Stimulated activated CD8-positive, alpha-beta memory T cell treated with anti-CD3 and anti-CD28 coated beads, Interleukin-15, amount 100 ng/mL, for 1 hour (primary cell): Measurements from ENCODE around the gene MDFI.

Source experiments
- DNase-seq: peaks from one replicate; pipeline ENCODE4 v3.0.0-alpha.2; 2020; ENCODE audit warnings: low read depth

The MDFI gene

DNA sequence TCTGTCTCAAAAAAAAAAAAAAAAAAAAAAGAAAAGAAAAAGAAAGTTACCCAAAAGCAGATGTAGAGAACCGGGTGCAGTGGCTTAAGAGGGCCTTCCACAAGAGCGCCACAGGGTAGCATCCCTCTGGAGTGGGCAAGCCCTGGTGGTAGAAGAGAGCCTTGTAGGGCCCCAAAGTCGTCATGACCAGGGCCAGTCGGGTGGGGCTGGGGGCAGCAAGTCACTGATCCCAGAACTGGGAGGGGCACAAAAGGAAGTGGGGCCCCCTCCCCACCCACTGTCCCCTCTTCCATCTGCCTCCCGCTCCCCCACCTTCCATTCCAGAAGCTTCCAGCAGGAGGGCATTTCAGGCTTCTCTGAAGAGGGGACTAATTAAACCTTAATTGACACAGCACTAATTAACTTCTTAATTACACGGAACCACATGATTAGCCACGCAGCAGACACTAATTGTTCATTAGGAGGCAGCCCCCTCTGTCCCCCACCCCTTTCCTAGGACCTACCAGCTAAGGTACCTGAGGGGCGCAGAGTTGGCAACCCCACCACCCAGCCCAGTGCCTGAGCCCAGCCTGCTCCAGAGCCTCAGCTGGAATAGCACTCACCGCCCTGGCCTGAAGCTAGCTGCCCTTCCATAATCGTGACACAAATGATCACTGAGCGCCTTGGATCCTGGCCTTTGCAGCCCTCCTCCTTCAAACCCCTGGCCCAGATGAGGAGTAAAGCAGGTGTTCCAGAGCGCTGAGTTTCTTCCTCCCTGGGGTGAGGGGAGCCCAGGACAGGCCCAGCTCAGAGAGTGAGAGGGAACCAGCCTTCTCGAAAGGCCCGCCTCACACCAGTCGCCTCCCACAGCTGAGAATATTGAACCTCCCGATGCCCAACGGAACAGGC lies 34.8 kb downstream of the MDFI start:
- no peak for DNase-seq

- no peak for DNase-seq
Observed at GRCh38 chr6:41673704-41674000, 35.4 kb downstream of the MDFI start.

- no peak for DNase-seq
Observed at GRCh38 chr6:41674231-41675000, 36.1 kb downstream of the MDFI start.

- DNase-seq, result no peak
Observed at GRCh38 chr6:41675176-41675775, 37.0 kb downstream of the MDFI start.

- DNase-seq, result no peak
Observed at GRCh38 chr6:41675992-41676391, 37.7 kb downstream of the MDFI start.

GRCh38 chr6:41676431-41676830 lies 38.2 kb downstream of the MDFI start:
- no peak for DNase-seq

GRCh38 chr6:41677124-41677921 lies 39.1 kb downstream of the MDFI start:
- DNase-seq, result no peak

GRCh38 chr6:41678511-41679084 lies 40.3 kb downstream of the MDFI start:
- no peak for DNase-seq

DNA sequence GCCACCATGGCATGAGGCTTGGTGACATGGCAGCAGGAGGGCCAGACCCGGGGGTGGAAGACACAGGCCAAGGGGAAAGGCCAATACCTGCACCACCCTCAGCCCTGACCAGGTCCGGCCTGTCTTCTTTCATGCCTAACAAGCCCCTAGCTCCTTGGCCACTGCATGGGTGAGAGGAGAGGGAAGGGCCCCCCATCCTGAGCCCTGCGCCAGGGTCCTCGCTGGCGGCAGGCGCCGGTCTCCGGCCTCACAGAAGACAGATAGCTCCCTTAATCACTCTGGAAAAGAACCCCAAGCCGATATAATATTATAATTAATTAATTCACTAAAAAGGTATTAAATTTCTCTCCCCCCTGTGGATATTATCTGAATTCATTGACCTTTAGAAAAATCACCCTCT lies 41.4 kb downstream of the MDFI start:
- DNase-seq, result no peak

DNA sequence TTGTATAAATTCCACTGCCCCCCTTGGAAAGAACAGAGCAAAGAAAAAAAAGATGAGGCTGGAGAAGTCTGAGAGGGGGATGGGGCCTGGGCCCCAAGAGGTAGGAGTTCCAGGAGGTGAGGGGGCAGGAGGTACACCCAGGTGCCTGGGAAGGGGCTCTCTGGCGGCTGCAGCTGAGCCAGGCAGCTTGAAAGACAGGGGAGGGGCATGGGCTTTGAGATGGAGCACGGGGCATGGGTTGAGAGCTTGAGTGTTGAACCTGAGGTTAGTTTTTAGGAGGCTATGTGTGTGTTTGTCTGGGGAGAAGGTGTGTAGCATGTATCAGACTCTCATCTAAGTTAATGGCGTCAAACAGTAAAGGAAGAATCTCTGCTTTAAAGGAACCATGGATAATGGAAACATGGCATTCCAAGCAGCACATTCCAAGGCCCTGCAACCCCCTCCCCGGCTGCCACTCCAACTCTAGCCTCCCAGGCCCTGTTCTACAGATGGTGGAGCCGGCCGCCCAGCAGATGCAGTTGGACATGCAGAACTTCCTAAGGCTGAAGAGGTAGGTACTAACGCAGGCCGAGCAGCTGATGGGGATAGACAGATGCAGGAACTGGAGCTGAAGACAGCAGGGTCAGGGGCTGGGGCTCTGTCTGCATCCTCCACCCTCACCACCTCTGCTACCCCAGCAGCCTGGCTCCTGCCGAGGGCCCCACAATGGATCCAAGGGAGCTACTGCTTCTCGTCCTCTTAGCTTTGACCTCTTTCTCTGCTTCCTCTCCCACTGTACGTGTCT lies 42.1 kb downstream of the MDFI start:
- DNase-seq, result no peak

GRCh38 chr6:41682056-41682477 lies 43.8 kb downstream of the MDFI start:
- DNase-seq, result peak; percentile 30

- no peak for DNase-seq
Observed at GRCh38 chr6:41682497-41683272, 44.4 kb downstream of the MDFI start.

GRCh38 chr6:41683273-41683522 lies 44.9 kb downstream of the MDFI start:
- DNase-seq, result no peak

- peak; percentile 53 for DNase-seq
Observed at GRCh38 chr6:41683523-41684310, 45.4 kb downstream of the MDFI start.

- DNase-seq, result no peak
Observed at GRCh38 chr6:41684311-41685180, 46.3 kb downstream of the MDFI start.

DNA sequence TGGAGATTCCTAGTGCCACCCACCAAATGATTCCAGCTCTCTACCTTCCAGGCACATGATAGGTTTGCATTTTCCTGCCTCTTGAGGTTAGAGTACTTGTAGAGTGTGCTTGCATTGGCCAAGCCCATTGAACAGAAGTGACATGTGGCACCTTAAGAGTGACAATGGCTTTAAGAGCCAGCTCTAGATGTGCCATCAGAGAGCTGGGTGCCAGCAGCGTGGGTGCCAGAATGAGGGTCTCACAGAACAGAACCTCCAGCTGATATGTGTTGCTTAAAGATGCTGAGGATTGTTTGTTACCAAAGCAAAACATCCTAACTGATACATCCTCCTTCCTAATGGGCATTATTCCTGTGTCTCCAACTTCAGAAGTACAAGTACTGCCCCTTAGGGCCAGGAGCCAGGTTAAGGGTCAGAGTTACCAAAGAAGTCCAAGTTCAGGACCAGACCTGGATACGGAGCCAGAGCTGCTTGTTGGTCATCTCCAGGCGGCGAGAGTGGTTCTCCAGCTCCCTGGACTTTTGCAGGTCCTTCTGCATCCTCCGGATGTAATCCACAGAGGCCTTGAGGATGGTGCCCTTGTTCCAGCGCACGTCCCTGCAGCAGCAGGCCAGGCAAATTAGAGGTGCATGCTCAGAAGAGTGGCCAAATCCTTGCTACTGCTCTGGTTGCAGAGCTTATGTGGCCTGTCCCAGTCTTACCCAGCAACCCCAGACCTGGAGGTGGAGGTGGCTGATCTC lies 47.5 kb downstream of the MDFI start:
- no peak for DNase-seq

GRCh38 chr6:41687501-41688175 lies 49.4 kb downstream of the MDFI start:
- DNase-seq, result no peak
